Upper lobe of left lung (tissue), 6 donors: ENCODE data around the gene MUC15. TPM values are rescaled to one million over a fixed set of nuclear protein-coding genes. Genes with fewer than 3 reads are reported as not detected.
A peak's percentile ranks its signal among the peaks of the same experiment; 100 is the strongest.

Source experiments
- ATAC-seq, 2 donors: fragments of 200-7000 bp; cut with Tn5 transposase; one replicate each; pipeline ENCODE4 v1.9.1; 2022; ENCODE audit warnings: mild to moderate bottlenecking in 2 of 2, moderate library complexity in 2 of 2; ENCODE audit not compliant: low FRiP score in 2 of 2
- DNase-seq, 2 donors: peaks; one replicate each; pipeline ENCODE4 v3.0.0-alpha.2; 2019 to 2020
- H3K27ac ChIP-seq, 4 donors: fragments of 200-600 bp; sonication (generic); one replicate each; pipeline ENCODE4 v1.5.1; 2016 to 2019
- H3K27me3 ChIP-seq, 4 donors: fragments of 200-600 bp; sonication (generic); one replicate each; pipeline ENCODE4 v1.5.1; 2017 to 2019
- H3K36me3 ChIP-seq, 4 donors: fragments of 200-600 bp; sonication (generic); one replicate each; pipeline ENCODE4 v1.5.1; 2016 to 2019
- H3K4me1 ChIP-seq, 4 donors: fragments of 200-600 bp; sonication (generic); one replicate each; pipeline ENCODE4 v1.5.1; 2018 to 2019
- H3K4me3 ChIP-seq, 4 donors: fragments of 200-600 bp; sonication (generic); one replicate each; pipeline ENCODE4 v1.5.1; 2017 to 2019; ENCODE audit warnings: mild to moderate bottlenecking in 2 of 4, moderate library complexity in 1 of 4
- H3K9me3 ChIP-seq, 4 donors: fragments of 200-600 bp; sonication (generic); one replicate each; pipeline ENCODE4 v1.5.1; 2018 to 2019
- EP300 ChIP-seq, 4 donors: sonication (generic); formaldehyde crosslinking; IDR thresholded peaks; one replicate each; pipeline ENCODE4 v1.5.1; 2017; ENCODE audit warnings: antibody characterized with exemption in 4 of 4, control low read depth in 2 of 4
- POLR2A ChIP-seq, 4 donors: fragments of 450-650 bp; IDR thresholded peaks; one replicate each; pipeline ENCODE4 v1.5.1; 2016 to 2017; ENCODE audit warnings: antibody characterized with exemption in 4 of 4, mild to moderate bottlenecking in 2 of 4
- POLR2AphosphoS5 ChIP-seq, 2 donors: sonication (generic); formaldehyde crosslinking; IDR thresholded peaks; one replicate each; pipeline ENCODE4 v1.5.1; 2017; ENCODE audit warnings: antibody characterized with exemption in 2 of 2
- WGBS, 2 donors: methylation state at CpG; one replicate each; pipeline ENCODE4 v1.1.5; 2017 to 2018; 5-methylcytosine and 5-hydroxymethylcytosine counted together
- total RNA-seq, 6 donors: library from RNA; depleted of rRNA in 4 of 6; stranded (reverse); fragments of >200 nt in 4 of 6; gene quantifications; one replicate each; pipeline versions ENCODE4 v1.1.0 to v1.2.1, GENCODE V29; 2016 to 2021
- TF ChIP-seq, protein P1 (sequence below), 6 experiments: fragments of 450-650 bp in 4 of 6; fragments of 200-600 bp in 2 of 6; sonication (generic) in 2 of 6; IDR thresholded peaks; one replicate each; pipeline ENCODE4 v1.5.1; 2016 to 2019; ENCODE audit warnings: antibody characterized with exemption in 6 of 6
- donor health status: DM: no; HTN: no; CAD: no; lungs with moderate emphysema.
- donor health status: DM: no; HTN: yes; CAD: no; lungs with severe emphysema.

The MUC15 gene
- total RNA-seq, 6 donors from 2014 or later, result 3.9 to 64.3 (median 13.3) TPM

DNA sequence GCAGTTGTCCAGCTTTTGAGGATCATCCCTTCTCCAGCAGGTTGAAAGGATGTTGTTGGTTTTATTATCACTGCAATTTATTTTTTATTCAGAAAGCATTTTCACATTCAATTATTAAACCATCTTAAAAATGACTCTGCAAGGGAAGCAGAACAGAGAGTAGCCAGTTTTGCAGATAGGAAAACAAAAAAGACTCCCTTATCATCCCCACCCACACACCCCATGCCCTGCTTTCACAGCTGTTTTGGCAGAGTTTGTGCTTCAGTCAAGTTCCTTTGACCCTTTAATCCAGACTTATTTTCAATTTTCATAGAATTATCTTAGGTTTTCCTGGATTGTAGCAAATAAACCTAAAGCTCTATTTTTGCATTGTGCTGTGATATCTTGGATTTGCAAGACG lies 44.4 kb downstream of the MUC15 start:
- TF ChIP-seq POLR2A (IDR thresholded peaks at IDR 0.05) (no peak), EP300 (IDR thresholded peaks at IDR 0.05) (no peak), POLR2AphosphoS5 (IDR thresholded peaks at IDR 0.05) (no peak)
- TF ChIP-seq, protein P1, sequence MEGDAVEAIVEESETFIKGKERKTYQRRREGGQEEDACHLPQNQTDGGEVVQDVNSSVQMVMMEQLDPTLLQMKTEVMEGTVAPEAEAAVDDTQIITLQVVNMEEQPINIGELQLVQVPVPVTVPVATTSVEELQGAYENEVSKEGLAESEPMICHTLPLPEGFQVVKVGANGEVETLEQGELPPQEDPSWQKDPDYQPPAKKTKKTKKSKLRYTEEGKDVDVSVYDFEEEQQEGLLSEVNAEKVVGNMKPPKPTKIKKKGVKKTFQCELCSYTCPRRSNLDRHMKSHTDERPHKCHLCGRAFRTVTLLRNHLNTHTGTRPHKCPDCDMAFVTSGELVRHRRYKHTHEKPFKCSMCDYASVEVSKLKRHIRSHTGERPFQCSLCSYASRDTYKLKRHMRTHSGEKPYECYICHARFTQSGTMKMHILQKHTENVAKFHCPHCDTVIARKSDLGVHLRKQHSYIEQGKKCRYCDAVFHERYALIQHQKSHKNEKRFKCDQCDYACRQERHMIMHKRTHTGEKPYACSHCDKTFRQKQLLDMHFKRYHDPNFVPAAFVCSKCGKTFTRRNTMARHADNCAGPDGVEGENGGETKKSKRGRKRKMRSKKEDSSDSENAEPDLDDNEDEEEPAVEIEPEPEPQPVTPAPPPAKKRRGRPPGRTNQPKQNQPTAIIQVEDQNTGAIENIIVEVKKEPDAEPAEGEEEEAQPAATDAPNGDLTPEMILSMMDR (IDR thresholded peaks at IDR 0.05), result no peak
- WGBS, 2 donors, result 62 to 68% methylated on average over 1 of the region's 1 CpG

DNA sequence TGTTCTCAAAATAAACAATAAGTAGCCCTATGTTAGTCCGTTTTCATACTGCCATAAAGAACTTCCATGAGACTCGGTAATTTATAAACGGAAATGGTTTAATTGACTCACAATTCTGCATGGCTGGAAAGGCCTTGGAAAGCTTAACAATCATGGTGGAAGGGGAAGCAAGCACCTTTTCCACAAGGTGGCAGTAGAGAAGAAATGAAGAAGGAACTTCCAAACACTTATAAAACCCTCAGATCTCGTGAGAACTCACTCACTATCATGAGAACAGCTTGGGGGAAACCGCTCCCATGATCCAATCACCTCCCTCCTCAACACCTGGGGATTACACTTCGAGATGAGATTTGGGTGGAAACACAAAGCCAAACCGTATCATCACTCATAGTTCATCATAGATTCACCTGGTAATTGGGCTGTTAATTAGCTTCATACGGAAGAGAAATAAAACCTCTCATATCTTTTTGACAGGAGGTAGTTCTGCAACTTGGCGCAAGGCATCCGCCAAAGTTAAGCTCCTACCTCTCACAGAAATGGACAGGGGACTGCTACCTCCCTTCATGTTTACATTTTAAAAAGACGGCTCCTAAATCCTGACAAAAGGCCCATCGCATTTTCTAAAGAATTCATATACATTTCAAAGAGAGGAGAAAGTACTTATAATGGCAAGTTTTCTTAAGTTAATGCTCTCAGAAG lies 49.0 kb downstream of the MUC15 start:
- H3K27ac ChIP-seq, result no peak overlapping the region
- no peaks in the 10 kb centered on the region for H3K36me3 ChIP-seq
- no peak for ATAC-seq
- TF ChIP-seq POLR2A (IDR thresholded peaks at IDR 0.05), result no peak
- TF ChIP-seq, protein P1 (IDR thresholded peaks at IDR 0.05), result peak in 3 of 6 experiments; percentile 7 to 23 (median 17)
- no peak overlapping the region for H3K4me3 ChIP-seq
- H3K4me1 ChIP-seq, result no peaks in the 10 kb centered on the region
- 73 to 77% methylated on average over 12 of the region's 12 CpGs for WGBS, 2 donors
- H3K27me3 ChIP-seq, result no peaks in the 10 kb centered on the region
- no peaks in the 10 kb centered on the region for H3K9me3 ChIP-seq
- DNase-seq, result no peak

More for the DNA sequence above, 44.4 kb downstream of the MUC15 start:
- DNase-seq, result no peak
- no peak overlapping the region for H3K4me3 ChIP-seq
- no peaks in the 10 kb centered on the region for H3K27me3 ChIP-seq
- ATAC-seq, result no peak
- no peaks in the 10 kb centered on the region for H3K9me3 ChIP-seq
- no peaks in the 10 kb centered on the region for H3K4me1 ChIP-seq
- H3K27ac ChIP-seq, result no peak overlapping the region
- no peaks in the 10 kb centered on the region for H3K36me3 ChIP-seq

DNA sequence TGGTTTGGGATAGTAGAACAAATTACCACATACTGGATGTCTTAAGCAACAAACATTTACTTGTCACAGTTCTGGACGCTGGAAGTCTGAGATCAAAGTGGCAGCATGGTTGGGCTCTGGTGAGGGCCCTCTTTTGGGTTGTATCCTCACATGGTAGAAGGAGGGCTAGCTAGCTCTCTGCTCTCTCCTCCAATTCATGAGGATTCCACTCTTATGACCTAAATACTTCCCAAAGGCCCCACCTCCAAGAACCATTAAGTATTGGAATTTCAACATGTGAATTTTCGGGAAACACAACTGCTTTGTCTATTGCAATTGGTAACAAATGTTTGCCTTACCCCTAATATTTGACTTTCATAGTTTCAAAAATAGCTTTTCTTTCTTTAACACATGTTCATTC lies 52.6 kb downstream of the MUC15 start:
- no peak overlapping the region for H3K4me3 ChIP-seq
- no peaks in the 10 kb centered on the region for H3K36me3 ChIP-seq
- H3K4me1 ChIP-seq, result no peaks in the 10 kb centered on the region
- 86 to 89% methylated on average over 2 of the region's 2 CpGs for WGBS, 2 donors
- H3K27ac ChIP-seq, result no peak overlapping the region
- DNase-seq (no peak), ATAC-seq (no peak)
- H3K9me3 ChIP-seq, result no peaks in the 10 kb centered on the region
- no peaks in the 10 kb centered on the region for H3K27me3 ChIP-seq
- no peak for TF ChIP-seq EP300 (IDR thresholded peaks at IDR 0.05)
- no peak for TF ChIP-seq POLR2AphosphoS5 (IDR thresholded peaks at IDR 0.05)
- TF ChIP-seq, protein P1 (IDR thresholded peaks at IDR 0.05), result no peak
- no peak for TF ChIP-seq POLR2A (IDR thresholded peaks at IDR 0.05)

DNA sequence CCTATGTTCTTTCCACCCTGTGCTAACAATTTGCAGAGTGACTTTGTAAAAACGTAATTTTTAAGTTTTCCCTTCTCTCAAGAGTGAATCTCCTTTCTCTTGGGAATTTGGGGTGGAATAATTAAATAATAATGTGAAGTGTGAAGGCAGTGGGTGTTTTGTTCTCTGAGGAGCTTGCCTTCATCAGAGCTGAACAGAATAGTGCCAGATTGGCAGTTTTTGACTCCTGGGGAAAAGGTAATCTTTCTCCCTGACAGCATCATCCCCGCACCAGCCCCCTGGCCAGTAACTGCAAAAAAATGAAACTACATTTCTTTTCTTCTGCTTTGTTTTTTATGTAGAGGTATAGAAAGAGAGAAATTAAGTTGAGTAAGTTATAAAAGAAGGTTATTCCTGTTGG lies 59.9 kb downstream of the MUC15 start:
- Histone ChIP-seq H3K27ac (no peak overlapping the region), H3K4me3 (no peak overlapping the region), H3K4me1 (no peaks in the 10 kb centered on the region), H3K36me3 (no peaks in the 10 kb centered on the region), H3K27me3 (no peaks in the 10 kb centered on the region), H3K9me3 (no peaks in the 10 kb centered on the region)
- ATAC-seq (no peak), DNase-seq (no peak)
- TF ChIP-seq, protein P1 (IDR thresholded peaks at IDR 0.05), result no peak
- TF ChIP-seq EP300 (IDR thresholded peaks at IDR 0.05) (no peak), POLR2A (IDR thresholded peaks at IDR 0.05) (no peak), POLR2AphosphoS5 (IDR thresholded peaks at IDR 0.05) (no peak)
- WGBS, 2 donors, result 62 to 71% methylated on average over 2 of the region's 2 CpGs

DNA sequence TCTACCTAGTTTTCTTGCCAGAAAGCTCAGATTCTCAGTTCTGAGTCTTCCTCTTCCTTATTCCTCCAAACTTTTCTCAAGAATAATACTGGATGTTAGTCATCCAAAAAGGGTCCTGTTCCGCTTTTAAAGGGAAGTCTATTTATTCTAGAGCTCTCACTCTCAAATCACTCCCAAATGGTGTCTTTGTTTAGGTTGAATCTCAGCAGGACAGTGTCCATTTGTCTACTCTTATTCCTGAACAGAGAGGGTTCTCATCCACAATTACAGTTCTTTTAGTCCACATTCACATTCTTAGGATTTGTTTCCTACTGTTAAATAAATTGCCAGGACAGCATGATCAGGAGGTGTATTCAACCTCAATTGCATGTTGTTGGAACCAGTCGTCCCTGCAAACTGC lies 61.3 kb downstream of the MUC15 start:
- Histone ChIP-seq H3K27me3 (no peaks in the 10 kb centered on the region), H3K9me3 (no peaks in the 10 kb centered on the region), H3K4me3 (no peak overlapping the region), H3K27ac (no peak overlapping the region), H3K4me1 (no peaks in the 10 kb centered on the region), H3K36me3 (no peaks in the 10 kb centered on the region)
- no peak for ATAC-seq
- WGBS, 2 donors, result 75 to 85% methylated on average over 2 of the region's 2 CpGs
- no peak for DNase-seq
- TF ChIP-seq EP300 (IDR thresholded peaks at IDR 0.05) (no peak), POLR2A (IDR thresholded peaks at IDR 0.05) (no peak), POLR2AphosphoS5 (IDR thresholded peaks at IDR 0.05) (no peak)
